ENCODE measurements around the gene ARL17A.
"Not testable (repeated sequence)": the region's sequence is repeated elsewhere in the genome, so short reads cannot be mapped to it uniquely, and the experiment has no call there.

Gene ARL17A

GRCh38 chr17:46534716-46535115, 44.8 kb downstream of the ARL17A start:
- DNase-seq = not testable (repeated sequence)

GRCh38 chr17:46512168-46512567, 67.3 kb downstream of the ARL17A start, which contains the start of gene LRRC37A2:
TSS of gene LRRC37A2 (plus strand) at chr17:46512468. CDS start at chr17:46512713, 245 bp downstream.
- DNase-seq = not testable (repeated sequence)

- DNase-seq = not testable (repeated sequence)
Observed at GRCh38 chr17:46505896-46506295, 73.6 kb downstream of the ARL17A start.

GRCh38 chr17:46499437-46500139, 79.9 kb downstream of the ARL17A start:
- not testable (repeated sequence) for DNase-seq

- not testable (repeated sequence) for DNase-seq
Observed at GRCh38 chr17:46492021-46492420, 87.5 kb downstream of the ARL17A start.

- not testable (repeated sequence) for DNase-seq
Observed at GRCh38 chr17:46481310-46481709, 98.2 kb downstream of the ARL17A start.

GRCh38 chr17:46478823-46479222, 100.7 kb downstream of the ARL17A start:
- DNase-seq = not testable (repeated sequence)

GRCh38 chr17:46475583-46475982, 103.9 kb downstream of the ARL17A start:
- not testable (repeated sequence) for DNase-seq

- not testable (repeated sequence) for DNase-seq
Observed at GRCh38 chr17:46474489-46474888, 105.0 kb downstream of the ARL17A start.

- not testable (repeated sequence) for DNase-seq
Observed at GRCh38 chr17:46467618-46468017, 111.9 kb downstream of the ARL17A start.
